Measurements from ENCODE around the gene TRIM14.

- no peak for TF ChIP-seq EZH2 (IDR thresholded peaks at IDR 0.05)
- no peak for TF ChIP-seq FOXP2 (optimal IDR thresholded peaks at IDR 0.05; ENCODE audit: control extremely low read depth, extremely low read length, insufficient read depth)
- no peak for TF ChIP-seq POLR2AphosphoS5 (IDR thresholded peaks at IDR 0.05; ENCODE audit: borderline replicate concordance, low read depth, low read length)
Observed at GRCh38 chr9:98129451-98129881, 10.4 kb upstream of the TRIM14 start.
